Thyroid gland (tissue), 4 donors: ENCODE measurements around the gene SPECC1.

Experiments
- POLR2A ChIP-seq, 2 donors: fragments of 450-650 bp; IDR thresholded peaks; one replicate each; pipeline ENCODE4 v1.6.1; 2017; ENCODE audit warnings: antibody characterized with exemption in 2 of 2, mild to moderate bottlenecking in 2 of 2, moderate library complexity in 1 of 2
- TF ChIP-seq, protein P1 (sequence below), 6 experiments: fragments of 200-600 bp in 3 of 6; fragments of 450-650 bp in 3 of 6; sonication (generic) in 3 of 6; IDR thresholded peaks; one replicate each; pipeline ENCODE4 v1.5.1; 2016 to 2019; ENCODE audit warnings: antibody characterized with exemption in 6 of 6, mild to moderate bottlenecking in 2 of 6, inconsistent platforms in 1 of 6, moderate library complexity in 1 of 6

DNA sequence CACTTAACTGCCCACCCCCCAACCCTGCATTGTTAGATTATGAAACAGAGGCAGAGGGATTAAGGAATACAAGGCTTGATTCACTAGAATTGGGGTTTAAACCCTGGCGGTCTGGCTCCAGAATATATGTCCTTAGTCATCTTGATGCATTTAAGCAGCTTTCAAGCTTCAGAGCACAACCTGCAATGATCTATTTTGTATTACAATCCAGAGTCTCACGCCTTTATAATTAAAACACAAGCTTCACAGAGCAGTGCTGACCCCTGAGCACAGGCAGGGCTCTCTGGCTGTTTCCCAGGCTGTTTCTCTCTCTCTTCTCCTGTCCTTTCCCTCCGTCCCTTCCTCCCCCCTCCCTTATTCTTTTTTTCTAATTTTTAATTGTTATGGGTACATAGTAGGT lies 209.1 kb downstream of the SPECC1 start:
- TF ChIP-seq, protein P1, sequence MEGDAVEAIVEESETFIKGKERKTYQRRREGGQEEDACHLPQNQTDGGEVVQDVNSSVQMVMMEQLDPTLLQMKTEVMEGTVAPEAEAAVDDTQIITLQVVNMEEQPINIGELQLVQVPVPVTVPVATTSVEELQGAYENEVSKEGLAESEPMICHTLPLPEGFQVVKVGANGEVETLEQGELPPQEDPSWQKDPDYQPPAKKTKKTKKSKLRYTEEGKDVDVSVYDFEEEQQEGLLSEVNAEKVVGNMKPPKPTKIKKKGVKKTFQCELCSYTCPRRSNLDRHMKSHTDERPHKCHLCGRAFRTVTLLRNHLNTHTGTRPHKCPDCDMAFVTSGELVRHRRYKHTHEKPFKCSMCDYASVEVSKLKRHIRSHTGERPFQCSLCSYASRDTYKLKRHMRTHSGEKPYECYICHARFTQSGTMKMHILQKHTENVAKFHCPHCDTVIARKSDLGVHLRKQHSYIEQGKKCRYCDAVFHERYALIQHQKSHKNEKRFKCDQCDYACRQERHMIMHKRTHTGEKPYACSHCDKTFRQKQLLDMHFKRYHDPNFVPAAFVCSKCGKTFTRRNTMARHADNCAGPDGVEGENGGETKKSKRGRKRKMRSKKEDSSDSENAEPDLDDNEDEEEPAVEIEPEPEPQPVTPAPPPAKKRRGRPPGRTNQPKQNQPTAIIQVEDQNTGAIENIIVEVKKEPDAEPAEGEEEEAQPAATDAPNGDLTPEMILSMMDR (IDR thresholded peaks at IDR 0.05), result no peak
- no peak for TF ChIP-seq POLR2A (IDR thresholded peaks at IDR 0.05)
